Kidney tubule cell (primary cell): Measurements from ENCODE around the gene LRRC75A.
"Not testable (repeated sequence)": the region's sequence is repeated elsewhere in the genome, so short reads cannot be mapped to it uniquely, and the experiment has no call there.

ENCODE experiments used
- DNase-seq: peaks from one replicate; pipeline ENCODE4 v3.0.0-alpha.2; 2018; ENCODE audit warnings: low spot score

LRRC75A gene, protein sequence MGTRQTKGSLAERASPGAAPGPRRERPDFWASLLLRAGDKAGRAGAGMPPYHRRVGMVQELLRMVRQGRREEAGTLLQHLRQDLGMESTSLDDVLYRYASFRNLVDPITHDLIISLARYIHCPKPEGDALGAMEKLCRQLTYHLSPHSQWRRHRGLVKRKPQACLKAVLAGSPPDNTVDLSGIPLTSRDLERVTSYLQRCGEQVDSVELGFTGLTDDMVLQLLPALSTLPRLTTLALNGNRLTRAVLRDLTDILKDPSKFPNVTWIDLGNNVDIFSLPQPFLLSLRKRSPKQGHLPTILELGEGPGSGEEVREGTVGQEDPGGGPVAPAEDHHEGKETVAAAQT

DNA sequence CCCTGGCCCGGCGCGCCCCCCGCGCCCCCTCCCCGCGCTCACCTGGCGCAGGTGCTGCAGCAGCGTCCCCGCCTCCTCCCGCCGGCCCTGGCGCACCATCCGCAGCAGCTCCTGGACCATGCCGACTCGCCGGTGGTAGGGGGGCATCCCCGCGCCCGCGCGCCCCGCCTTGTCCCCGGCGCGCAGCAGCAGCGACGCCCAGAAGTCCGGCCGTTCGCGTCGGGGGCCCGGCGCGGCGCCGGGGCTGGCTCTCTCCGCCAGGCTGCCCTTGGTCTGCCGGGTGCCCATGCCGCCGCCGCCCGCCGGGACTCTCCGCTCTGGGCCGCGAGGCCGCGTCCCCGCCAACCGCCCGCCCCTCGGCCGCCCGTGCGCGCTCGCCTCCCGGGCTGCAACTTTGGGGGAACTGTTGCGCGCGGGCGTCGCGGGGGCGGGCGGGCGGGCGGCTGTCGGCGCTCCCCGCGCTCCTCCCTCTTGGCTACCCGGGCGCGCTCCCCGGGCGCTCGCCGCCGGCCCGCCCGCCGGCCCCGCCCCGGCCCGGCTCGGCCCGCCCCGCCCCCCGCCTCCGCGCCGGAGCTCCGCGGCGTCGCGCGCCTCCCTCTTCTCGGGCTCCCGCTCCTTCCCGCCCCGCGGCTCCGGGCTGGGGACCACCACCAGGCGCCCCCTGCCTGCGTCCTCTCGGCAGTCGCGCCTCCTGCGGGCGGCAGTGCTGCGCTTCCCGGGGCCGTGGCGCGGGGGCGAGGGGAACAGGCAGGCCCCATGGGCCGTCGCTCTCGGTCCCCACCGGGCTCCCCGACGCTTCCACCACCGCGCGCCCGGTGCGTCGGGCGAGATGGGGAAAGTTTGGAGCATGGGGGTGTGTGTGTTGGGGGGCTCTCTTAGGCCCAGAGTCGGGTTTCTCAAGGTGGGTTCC is at the start of gene LRRC75A:
Gene LRRC75A (minus strand): TSS at position 491 of the 910 bp plus-strand sequence. CDS start 203 bp downstream, at position 288.
- peak; percentile 42 for DNase-seq

DNA sequence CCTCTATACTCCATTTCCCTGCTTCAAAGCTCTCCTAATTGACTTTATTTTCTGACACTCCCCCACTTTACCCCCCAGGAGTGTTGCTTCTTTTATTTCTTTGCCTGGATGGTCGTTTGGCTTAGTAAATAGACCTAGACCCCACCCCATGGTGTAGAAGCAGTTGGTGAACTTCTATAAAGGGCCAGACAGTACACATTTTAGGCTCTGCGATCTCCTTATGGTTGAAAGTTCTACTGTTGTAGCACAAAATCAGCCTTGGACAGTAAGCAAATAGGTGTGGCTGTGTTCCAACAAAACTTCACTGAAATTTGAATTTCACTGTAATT is 45.1 kb upstream of the LRRC75A start:
- DNase-seq, result no peak

DNA sequence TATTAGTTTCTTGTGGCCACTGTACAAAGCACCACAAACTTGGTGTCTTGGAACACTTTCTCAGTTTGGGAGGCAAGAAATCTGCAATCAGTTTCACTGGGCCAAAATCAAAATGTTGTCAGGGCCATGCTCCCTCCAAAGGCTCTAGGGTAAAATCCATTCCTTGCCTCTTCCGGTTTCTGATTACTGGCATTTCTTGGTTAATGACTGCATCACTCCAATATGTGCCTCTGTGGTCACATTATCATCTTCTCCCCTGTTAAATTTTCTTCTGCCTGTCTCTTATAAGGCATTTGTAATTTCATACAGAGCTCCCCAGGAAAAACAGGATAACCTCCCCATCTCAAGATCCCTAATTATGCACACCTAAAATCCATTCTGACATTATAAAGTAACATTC is 42.2 kb upstream of the LRRC75A start:
- no peak for DNase-seq

DNA sequence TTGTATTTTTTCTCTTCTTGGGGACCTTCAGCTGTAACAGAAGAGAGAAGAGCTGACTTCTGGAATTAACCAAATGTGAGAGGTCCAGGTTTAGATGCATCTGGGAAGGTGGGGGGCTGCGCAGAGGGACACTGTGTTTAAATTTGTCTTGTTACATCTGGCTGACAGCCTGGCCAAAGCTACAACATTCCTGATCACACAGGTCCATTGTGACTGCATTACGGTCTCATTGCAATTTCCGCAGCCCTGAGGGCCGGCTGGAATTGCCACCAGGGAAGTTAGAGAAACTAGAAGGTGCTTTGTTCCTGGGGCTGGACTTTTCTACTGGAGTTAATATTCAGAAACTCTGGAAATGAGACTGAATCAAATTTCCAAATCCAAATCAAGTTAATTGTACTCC is 37.9 kb upstream of the LRRC75A start:
- DNase-seq, result no peak

DNA sequence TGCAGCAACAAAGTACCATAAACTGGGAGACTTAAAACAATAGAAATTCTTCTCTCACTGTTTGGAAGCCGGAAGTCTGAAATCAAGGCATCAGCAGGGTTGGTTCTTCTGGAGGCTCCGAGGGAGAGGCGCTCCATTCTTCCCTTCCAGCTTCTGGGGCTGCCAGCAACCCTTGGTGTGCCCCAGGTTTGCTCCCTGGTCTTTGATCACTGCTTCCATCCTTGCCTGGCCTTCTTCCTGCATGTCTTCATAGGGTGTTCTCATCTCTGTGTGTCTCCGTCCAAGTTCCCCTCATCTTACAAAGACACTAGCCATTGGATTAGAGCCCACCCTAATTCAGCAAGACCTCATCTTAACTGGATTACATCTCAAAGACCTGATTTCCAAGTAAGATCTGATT is 35.3 kb upstream of the LRRC75A start:
- no peak for DNase-seq

DNA sequence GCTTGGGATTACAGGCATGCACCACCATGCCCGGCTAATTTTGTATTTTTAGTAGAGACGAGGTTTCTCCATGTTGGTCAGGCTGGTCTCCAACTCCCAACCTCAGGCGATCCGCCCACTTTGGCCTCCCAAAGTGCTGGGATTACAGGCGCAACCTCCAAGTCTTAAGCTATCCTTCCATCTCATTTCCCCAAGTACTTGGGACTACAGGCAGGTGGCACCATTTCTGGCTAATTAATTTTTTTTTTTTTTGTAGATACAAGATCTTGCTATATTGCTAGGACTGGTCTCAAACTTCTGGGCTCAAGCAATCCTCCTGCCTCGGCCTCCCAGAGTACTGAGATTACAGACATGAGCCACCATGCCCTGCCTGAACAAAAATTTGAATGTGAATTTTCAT is 33.6 kb upstream of the LRRC75A start:
- not testable (repeated sequence) for DNase-seq

DNA sequence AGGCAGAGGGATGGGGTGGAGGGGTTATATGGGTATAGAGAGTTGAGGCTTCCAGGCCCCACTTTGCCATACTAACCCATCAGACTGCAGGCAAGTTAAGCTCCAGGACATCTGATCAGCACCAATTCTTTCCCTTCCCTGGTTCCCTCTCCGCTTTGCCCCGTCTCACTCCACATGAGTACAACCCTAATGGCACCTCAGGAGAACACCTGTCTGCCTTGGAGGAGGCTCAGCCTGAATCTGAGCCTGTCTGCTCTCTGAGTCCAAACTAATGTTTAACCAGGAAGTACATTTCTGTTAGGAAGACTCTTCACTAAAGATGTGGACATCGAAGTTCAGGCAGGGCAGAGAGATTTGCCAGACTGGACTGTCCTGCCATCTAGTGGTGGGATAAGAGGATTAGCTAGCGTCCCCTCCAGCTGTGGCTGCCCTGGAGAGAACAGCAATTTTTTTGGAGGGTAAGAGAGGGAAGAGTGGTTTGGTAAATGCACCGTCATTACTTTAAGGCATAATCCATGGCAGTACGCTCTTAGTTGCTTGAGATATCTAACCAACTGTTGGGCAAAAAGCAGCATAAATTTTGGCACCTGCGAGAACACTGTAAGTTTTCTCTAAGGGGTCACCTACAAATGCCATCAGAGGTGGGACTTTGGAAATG is 29.2 kb upstream of the LRRC75A start:
- peak; percentile 93 for DNase-seq

DNA sequence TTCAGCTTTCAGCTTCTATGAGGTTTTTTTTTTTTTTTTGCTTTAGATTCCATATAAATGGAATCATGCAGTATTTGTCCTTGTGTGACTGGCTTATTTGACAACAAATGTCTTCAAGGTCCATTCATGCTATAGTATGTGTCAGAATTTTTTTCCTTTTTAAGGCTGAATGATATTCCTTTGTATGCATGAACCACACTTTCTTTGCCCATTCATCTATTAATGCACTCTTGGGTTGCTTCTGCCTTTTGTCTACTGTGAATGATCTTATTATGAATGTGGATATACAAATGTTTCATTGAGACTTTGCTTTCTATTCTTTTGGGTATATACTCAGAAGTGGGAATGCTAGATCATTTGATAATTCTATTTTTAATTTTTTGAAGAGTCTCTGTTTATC is 27.0 kb upstream of the LRRC75A start:
- DNase-seq, result no peak

DNA sequence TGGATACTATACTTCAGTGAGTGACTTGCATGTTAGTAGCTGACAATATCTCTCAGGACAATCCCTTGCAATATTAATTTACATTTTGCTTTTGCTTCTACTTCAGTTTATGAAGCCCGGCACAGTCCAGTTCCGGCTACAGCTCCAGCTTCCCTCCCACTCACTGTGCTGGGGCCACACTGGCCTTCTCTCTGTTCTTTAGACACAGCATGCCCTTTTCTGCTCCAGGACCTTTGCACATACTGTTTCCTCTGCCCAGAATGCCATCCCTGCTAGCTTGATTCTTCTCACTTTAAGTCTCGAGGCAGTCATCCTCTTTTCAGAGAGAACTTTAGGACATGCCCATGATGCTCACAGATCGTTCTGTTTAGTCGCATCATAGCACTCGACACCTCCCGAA is 25.5 kb upstream of the LRRC75A start:
- DNase-seq, result no peak

DNA sequence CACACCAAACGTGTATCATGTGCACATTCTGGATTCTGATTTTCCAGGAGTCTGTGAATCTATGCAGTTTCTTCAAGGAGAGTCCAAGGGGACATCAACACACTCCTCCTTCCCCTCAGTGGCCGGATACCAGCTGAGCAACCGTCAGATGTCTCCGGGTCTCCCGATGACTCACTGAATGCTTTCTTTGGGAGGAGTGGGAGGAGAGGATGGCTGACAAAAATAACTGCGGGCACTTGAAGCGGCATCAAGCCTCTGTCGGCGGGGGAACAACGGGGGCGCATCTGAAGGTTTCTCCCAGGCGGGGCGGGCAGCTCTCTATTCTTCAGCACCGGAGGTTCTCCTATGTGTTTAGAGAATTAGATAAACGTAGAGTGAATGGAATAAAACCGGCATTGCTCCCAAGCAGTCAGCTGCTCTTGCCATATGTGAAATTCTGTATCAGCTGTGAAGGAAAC is 24.6 kb upstream of the LRRC75A start:
- DNase-seq, result peak; percentile 63

DNA sequence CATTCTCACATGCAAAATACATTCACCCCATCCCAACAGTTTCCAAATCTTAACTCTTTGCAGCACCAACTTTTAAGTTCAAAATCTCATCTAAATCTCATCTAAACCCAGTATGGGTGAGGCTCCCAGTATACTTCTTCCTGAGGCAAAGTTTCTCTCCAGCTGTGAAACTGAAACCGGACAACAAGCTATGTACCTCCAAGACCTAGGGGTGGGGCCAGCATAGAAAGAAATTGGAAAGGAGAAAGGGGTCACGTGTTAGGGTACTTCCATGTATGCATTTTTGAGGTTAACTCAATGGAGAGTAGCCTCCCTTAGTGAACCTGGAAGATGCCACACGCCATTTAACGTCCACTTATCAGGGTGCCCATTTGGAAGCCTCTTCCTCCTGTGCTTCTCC is 23.9 kb upstream of the LRRC75A start:
- no peak for DNase-seq

DNA sequence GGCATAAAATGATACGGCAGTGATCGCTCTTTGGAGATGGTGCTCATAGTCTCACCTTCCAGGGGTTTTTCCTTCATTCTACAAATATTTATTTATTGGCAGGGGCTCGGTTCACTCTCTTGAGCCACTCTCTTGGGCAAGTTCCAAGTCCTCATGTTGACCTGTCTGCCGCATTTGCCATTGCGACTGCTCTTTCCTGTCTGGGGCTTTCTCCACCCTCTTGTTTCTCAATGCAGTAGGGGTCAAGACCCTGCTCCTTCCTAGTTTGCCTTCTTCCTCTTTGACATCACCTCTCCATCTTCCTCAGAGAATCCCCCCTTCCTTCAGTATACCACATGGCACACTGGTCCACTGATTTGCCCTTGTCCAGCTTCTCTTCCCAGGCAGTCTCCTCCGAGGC is 21.9 kb upstream of the LRRC75A start:
- no peak for DNase-seq

DNA sequence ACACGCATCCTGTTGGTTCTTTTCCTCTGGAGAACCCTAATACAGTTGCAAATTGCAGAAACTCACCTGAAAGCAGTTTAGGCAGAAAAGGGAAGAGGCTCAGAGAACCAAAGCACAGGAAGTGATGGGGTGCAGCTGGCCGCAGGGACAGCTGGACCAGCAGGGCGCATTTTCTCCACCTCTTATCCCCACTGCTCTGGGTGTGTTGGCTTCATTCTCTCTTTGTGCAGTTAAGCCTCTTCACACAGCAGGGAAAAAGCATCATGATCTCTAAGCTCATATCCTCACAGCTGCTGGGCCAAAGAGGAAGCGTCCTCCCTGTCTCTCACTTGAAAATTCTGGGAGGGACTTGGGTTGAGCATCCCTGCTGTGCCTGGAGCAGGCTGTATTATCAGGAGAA is 20.0 kb upstream of the LRRC75A start:
- no peak for DNase-seq

DNA sequence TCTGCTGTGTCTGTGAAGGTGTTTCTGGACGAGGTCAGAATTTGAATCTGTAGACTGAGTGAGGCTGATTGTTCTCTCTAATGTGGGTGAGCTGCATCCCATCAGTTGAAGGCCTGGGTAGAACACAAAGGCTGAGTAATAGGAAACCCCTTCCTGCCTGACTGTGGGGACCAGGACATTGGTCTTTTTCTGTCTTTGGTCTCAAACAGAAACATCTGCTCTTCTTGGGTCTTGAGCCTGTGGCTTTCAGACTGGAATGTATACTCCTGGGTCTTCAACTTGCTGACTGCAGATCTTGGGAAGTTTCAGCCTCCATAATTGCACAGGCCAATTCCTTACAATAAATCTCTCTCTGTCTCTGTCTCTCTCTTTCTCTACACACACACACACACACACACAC is 19.6 kb upstream of the LRRC75A start:
- DNase-seq, result no peak

DNA sequence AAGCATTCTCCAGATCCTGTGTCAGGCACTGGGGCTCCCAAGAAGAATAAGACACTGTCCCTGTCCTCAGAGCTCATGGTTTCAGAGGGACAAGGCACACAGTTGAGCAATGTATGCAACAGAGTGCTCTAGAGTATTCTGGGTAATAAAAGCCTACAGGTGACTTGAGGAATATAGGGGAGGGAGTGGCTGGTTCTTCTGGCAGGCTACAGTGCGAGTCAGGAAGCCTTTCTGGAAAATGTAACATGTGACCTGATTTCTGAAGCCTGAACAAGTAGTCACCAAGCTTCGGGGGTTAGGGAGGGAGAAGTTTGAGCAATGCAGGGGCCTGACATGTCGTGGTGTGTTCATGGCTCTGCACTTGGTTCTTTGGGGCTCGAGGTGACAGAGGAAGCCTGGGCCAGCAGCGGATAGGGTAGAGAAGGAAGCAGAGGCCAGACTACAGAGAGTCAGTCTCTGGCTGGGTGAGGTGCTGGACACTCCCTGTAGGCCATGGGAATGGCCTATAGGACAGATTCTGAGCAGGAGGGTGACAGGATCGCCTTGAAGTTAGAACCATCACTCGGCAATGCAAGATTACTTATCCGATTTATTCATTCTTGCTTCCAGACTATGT is 16.0 kb upstream of the LRRC75A start:
- peak; percentile 30 for DNase-seq

DNA sequence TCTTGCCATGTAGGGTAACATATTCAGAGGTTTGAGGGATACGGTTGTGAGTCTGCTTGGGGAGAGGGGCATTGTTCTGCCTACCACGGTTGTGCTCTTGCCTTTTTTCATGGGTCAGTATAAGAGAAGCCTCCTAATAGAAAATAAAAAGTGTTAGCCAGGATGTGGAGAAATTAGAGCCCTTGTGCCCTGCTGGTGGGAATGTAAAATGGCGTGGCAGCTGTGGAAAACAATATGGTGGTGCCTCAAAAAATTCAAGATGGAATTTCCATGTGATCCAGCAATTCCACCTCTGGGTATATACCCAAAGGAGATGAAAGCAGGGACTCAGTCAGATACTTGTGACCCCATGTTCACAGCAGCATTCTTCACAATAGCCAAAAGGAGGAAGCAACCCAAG is 14.2 kb upstream of the LRRC75A start:
- DNase-seq, result no peak

DNA sequence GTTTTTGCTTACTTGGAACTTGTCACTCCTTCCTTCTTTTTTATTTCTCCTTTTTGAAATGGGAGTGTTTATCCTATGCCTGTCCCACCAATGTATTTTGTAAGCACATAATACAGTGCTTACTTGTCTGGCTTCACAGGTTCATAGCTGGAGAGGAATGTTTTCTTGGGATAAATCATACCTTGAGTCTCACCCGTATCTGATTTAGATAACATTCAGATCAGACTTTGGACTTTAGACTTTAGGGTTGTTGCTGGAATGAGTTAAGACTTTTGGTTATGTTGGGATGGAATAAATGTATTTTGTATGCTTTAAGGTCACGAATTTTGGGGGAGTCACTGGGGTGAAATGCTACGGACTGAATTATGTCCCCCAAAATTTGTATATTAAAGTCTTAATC is 13.0 kb upstream of the LRRC75A start:
- no peak for DNase-seq

DNA sequence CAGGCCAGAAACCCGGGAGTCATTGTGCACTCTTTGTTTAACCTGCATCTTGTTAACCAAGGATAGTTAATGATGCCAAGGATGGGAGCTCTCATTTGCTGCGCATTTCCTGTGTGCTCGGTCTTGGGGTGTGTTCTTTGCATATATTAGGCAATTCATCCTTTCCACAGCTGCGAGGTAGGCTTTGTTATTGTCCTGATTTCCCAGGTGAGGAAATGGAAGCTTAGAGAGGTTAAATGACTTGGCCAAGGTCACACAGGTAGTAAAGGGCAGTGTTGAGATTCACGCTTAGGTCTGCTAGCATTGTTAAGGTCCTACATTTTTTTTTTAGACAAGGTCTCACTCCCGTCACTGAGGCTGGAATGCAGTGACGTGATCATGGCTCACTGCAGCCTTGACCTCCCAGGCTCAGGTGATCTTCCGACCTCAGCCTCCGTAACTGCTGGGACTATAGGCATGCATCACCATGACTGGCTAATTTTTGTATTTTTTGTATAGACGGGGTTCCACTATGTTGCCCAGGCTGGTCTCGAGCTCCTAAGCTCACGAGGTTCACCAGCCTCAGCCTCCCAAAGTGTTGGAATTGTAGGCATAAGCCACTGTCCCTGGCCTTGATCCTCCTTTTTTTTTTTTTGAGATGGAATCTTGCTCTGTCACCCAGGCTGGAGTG is 5.0 kb upstream of the LRRC75A start:
- no peak for DNase-seq

DNA sequence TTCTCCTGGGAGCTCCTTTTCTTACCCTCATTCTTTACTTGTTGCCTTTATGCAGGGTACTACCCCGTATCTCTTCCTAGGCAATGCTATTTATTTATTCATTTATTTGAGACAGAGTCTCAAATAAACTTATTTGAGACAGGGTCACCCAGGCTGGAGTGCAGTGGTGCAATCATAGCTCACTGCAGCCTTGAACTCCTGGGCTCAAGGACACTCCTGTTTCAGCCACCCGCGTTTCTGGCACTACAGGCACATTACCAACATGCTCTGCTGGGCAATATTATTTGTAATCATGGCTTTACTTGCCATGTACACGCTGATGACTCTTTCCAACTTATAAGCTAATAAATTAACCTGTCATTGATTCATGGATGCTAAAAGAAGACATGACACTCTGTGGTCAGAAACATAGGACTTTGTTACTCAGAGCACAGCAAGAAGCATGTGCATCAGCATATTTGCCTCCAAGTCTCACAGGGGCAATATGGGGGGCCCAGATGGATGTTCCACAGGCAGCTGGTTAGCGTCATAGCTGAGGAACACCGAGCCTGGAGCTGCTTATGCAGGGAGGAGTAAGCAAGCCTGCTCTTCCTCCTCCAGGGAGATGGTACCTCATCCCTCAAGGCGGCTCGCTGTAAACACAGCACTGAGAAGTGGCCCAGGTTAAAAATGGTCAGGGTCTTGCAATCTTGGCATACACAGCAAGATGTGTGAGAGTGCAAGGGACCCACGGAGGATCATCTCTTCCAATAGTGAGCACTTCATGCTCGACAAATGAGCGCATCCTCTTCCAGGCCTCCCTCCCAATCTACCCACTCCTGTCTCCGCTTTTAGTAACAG is 4.2 kb upstream of the LRRC75A start:
- no peak for DNase-seq

DNA sequence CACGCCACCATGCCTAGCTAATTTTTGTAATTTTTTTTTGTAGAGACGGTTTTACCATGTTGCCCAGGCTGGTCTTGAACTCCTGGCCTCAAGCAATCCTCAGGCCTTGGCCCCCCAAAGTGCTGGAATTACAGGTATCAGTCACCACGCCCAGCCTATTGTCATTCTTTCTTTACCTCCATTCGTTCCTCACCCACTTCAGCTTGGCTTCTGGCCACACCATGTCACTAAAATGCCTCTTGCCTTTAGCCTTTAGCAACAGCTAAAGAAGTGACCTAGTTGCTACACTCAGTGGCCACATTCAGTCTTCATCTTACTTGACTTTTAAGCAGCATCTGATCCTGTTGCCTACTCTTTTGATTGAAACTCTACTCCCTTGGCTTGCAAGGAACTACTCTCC is 3.6 kb upstream of the LRRC75A start:
- DNase-seq, result no peak

DNA sequence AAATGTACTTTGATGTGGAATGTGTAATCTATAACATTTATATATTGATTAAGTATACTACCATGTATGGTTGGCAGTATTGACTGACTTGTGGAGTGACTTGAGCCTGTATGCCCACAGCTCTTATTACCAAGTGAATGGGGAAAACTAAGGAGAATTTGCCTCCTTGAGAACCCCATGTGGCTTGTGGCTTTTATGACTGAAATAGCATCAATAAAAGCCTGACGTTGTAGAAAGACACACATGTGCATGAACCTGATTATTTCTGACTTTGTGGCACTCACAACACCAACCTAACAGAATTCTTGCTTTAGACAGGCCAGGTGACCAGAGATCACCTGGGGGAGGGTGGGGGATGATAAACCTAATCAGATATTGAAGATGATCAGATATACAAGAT is 2.1 kb upstream of the LRRC75A start:
- DNase-seq, result no peak
